GM18520 (cell line): ENCODE measurements around the gene TTC7B.

Experiments used
- ATAC-seq: cut with Tn5 transposase; IDR thresholded peaks from one replicate; pipeline ENCODE4 v1.9.1; 2021; ENCODE audit not compliant: unreplicated experiment

Gene TTC7B

GRCh38 chr14:90715993-90716392 is 100.2 kb downstream of the TTC7B start:
- no peak for ATAC-seq

- no peak for ATAC-seq
These were observed 100.7 kb downstream of the TTC7B start for GRCh38 chr14:90715495-90715894.

GRCh38 chr14:90714811-90715210 is 101.4 kb downstream of the TTC7B start:
- ATAC-seq = no peak

- no peak for ATAC-seq
These were observed 111.4 kb downstream of the TTC7B start for GRCh38 chr14:90704738-90705392.

- no peak for ATAC-seq
These were observed 112.1 kb downstream of the TTC7B start for GRCh38 chr14:90703841-90704737.

GRCh38 chr14:90700933-90701776 is 115.1 kb downstream of the TTC7B start:
- ATAC-seq = no peak

GRCh38 chr14:90699016-90699415 is 117.2 kb downstream of the TTC7B start:
- ATAC-seq = no peak

GRCh38 chr14:90698379-90698869 is 117.8 kb downstream of the TTC7B start:
- ATAC-seq = no peak

GRCh38 chr14:90697577-90698206 is 118.5 kb downstream of the TTC7B start:
- ATAC-seq = no peak

- no peak for ATAC-seq
These were observed 119.1 kb downstream of the TTC7B start for GRCh38 chr14:90697132-90697531.

GRCh38 chr14:90696720-90697119 is 119.5 kb downstream of the TTC7B start:
- no peak for ATAC-seq

- no peak for ATAC-seq
These were observed 120.1 kb downstream of the TTC7B start for GRCh38 chr14:90695997-90696660.

GRCh38 chr14:90693413-90693812 is 122.8 kb downstream of the TTC7B start:
- ATAC-seq = no peak

- ATAC-seq = no peak
These were observed 123.4 kb downstream of the TTC7B start for GRCh38 chr14:90692826-90693225.

GRCh38 chr14:90692061-90692460 is 124.2 kb downstream of the TTC7B start:
- no peak for ATAC-seq

GRCh38 chr14:90691627-90692026 is 124.6 kb downstream of the TTC7B start:
- no peak for ATAC-seq

- no peak for ATAC-seq
These were observed 128.6 kb downstream of the TTC7B start for GRCh38 chr14:90687680-90688079.

GRCh38 chr14:90682615-90683014 is 133.6 kb downstream of the TTC7B start:
- no peak for ATAC-seq

GRCh38 chr14:90681929-90682328 is 134.3 kb downstream of the TTC7B start:
- ATAC-seq = no peak

- ATAC-seq = no peak
These were observed 137.3 kb downstream of the TTC7B start for GRCh38 chr14:90678846-90679362.
